Ammon's horn (tissue), 1 donor: ENCODE data around the gene ASAP2.
"Not testable (repeated sequence)": the region's sequence is repeated elsewhere in the genome, so short reads cannot be mapped to it uniquely, and the experiment has no call there.

Source experiments
- DNase-seq: peaks from one replicate; pipeline ENCODE4 v3.0.0-alpha.2; 2016; ENCODE audit warnings: low spot score

ASAP2 gene

GRCh38 chr2:9212661-9213411, 6.2 kb downstream of the ASAP2 start:
- DNase-seq = no peak

DNA sequence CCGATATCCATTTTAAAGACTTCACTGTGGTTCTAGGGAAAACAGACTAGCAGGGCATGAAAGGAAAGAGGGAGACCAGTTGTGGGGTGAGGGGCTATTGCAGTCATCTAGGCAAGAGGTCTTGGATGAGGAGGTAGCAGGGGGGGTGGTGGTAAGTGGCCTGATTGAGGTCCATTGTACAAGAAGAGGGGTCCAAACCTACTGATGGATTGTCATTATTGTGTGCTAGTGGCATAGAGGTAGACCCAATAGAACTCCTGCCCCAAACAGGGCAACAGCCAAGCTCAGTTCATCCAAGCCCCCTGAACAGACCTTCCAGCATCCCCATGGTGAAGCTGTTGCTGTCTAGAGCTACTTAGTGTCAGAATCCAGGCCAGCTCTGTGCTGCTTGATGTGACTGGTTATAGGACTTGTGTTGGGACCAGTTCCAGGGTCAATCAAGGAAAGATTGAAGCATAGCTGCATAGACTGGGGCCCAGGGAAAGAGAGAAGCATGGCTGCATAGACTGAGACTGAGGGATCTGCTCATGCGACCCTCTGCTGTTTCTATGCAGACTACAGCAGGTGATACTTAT, 7.0 kb downstream of the ASAP2 start:
- DNase-seq = no peak

DNA sequence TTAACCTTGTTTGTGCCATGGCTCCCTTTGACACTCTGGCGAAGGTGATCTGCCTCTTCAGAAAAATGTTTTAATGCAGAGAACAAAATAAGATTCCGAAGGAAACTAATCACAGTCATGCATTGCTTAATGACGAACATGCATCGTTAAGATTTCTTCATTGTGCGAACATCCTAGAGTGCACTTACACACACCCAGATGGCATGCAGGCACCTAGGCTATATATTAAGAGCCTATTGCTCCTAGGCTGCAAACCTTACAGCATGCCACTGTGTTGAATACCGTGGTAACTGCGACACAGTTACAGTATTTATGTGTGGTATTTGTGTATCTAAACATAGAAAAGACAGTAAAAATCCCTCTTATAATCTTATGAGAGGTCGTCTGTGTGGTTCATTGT, 8.3 kb downstream of the ASAP2 start:
- DNase-seq = no peak

DNA sequence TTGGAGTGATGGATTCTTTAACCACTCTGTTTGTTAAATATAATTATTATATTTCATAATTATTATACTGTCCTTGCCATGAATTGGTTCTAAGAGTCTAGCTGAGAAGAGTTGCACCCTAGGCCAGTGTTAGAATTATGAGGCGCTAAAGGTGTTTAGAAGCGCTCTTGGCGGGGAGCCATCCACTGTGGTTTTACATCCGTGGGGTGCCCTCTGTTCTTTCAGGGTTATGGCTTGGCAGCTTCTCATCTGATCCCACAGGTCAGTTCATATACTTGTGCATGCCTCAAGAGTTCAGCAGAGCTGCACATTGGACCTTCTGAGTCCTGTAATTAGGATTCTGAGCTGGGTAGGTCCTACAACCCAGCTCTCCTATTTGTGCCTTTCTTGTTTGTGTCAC, 9.1 kb downstream of the ASAP2 start:
- no peak for DNase-seq

GRCh38 chr2:9216143-9216542, 9.5 kb downstream of the ASAP2 start:
- DNase-seq = not testable (repeated sequence)

- DNase-seq = no peak
Measured at GRCh38 chr2:9217838-9218770, 11.5 kb downstream of the ASAP2 start.

DNA sequence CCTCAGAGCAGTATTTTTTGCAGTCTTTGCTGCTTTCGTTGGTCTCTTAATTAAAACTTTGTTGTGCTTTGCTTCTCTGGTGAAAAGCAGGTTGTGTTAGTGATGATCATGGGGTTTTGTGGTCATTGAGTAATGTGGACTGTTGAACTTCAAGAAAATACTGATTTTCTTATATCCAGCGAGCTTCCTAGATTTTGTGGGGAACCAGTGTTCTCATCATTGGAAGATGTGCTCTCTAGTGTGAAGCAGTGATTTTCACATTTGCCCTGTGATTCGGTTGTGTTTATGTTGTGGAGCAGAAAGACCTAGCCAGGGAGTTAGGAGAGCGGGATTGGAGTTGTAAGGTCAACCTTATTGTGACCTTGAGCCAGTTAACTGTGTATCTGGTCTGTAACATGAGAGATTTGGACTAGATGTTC, 12.4 kb downstream of the ASAP2 start:
- DNase-seq = no peak

- DNase-seq = no peak
Measured at GRCh38 chr2:9220201-9220600, 13.6 kb downstream of the ASAP2 start.

- DNase-seq = no peak
Measured at GRCh38 chr2:9221223-9221622, 14.6 kb downstream of the ASAP2 start.

GRCh38 chr2:9222239-9222892, 15.8 kb downstream of the ASAP2 start:
- no peak for DNase-seq

- no peak for DNase-seq
Measured at GRCh38 chr2:9222893-9223287, 16.3 kb downstream of the ASAP2 start.

- DNase-seq = no peak
Measured at GRCh38 chr2:9225806-9226205, 19.2 kb downstream of the ASAP2 start.

GRCh38 chr2:9226458-9227380, 20.1 kb downstream of the ASAP2 start:
- DNase-seq = no peak

DNA sequence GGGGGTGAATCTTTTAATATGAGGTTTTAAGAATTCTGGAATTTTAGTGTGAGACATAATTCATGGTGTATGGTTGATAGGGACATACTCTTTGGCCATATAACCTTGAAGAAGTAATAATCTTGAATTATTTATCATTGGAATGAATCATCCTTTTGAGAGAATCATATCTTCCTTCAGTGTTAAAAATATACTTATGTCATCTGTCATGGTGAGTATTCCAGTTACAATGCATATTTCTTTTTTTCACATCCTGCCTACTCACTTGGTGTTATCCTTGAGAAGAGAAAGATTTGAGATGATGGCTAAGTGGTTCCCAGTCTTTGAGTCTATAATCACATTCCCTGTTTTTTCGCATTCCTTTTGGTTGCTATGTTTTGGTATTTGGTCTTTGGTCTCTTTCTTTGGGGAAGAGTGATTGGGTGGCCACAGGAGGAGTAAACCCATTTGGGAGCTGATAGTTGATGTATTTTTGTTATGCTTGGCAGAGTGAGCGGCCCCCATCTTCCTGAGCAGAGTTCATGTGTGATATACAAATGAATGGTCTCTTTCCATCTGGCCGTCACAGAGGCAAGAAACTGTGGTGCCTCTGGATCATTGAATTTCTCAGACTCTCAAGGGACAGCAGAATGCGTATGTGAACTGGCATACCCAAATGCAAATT, 21.6 kb downstream of the ASAP2 start:
- DNase-seq = no peak

GRCh38 chr2:9228781-9229469, 22.3 kb downstream of the ASAP2 start:
- no peak for DNase-seq

DNA sequence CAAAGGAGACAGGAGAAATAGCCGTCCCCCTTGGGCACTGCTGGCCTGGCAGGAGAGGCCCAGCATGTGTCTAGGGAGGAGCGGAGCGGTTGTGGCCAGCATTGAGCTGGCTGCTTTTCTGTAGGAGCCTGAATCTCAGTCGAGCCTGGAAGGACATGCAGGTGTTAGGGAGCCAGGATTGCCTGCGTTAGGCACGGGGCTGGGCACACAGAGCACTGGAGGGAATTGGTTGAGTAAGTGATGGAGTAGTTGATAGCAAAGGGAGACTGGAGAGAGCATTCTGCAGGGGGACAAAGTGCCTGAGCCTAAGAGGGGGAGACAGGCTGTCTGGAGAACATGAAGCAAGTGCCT, 22.8 kb downstream of the ASAP2 start:
- no peak for DNase-seq

- no peak for DNase-seq
Measured at GRCh38 chr2:9230051-9230802, 23.6 kb downstream of the ASAP2 start.

DNA sequence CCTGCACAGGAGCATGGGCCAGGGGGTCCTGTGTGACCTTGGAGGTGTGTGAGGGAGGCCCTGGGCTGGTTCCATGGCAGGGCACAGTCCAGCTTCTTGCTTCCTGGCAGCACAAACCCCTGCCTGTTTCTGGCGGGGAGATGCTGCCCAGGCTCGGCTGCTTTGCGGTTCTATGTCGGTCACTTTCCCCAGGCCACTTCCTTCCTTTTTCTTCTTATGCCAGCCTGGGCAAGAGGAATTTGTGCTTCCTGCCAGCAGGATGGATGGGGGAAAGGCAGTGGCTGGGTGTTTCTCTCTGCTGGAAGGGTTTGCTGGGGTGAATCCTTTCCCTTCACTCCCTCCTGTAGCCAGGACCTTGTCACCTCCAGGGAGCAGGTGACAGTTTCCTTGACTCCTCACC, 24.3 kb downstream of the ASAP2 start:
- peak; percentile 68 for DNase-seq
